ENCODE data around the gene HPS6. TPM values are rescaled to one million over a fixed set of nuclear protein-coding genes. Genes with fewer than 3 reads are reported as not detected.
"Not testable (repeated sequence)": the region's sequence is repeated elsewhere in the genome, so short reads cannot be mapped to it uniquely, and the experiment has no call there.

The HPS6 gene
- total and polyA plus RNA-seq, 12 donors, result 4.5 to 46.0 (median 20.4) TPM

DNA sequence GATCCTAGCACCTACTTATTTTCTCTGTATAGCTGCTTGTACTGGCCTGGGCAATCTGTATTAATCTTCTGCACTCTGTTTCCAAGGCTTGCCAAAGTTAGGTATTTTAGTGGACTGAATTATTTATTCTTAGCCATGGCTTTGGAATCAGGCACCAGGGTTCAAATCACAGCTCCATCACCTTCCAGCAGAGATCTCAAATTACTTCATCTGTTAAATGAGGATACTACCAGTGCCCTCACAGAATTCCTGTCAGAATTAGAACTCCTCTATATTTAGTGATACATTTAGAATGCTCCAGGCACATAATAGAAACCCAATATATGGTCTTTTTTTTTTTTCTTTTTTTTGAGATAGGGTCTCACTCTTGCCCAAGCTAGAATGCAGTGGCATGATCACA, 26.7 kb upstream of the HPS6 start:
- Histone ChIP-seq H3K36me3 (replicated peaks in 1 of 2) (peaks cover 0 to 24% of the 10 kb centered on the region in 2 donors), H3K27ac (no peak overlapping the region), H3K4me1 (replicated peaks in 1 of 2) (peaks cover 0 to 5% of the 10 kb centered on the region in 2 donors), H3K27me3 (no peaks in the 10 kb centered on the region), H3K9me3 (replicated peaks in 1 of 3) (no peaks in the 10 kb centered on the region), H3K4me3 (no peak overlapping the region)
- TF ChIP-seq POLR2A (IDR thresholded peaks at IDR 0.05), result no peak
- no peak for TF ChIP-seq CTCF (IDR thresholded peaks at IDR 0.05)
- DNase-seq, result no peak
- intact Hi-C loops (cut with DNase I), result no loop called here

GRCh38 chr10:102040305-102041050, 24.7 kb upstream of the HPS6 start:
- WGBS, 4 donors, result 46 to 49% (median 48%) methylated on average over 7 of the region's 7 CpGs
- DNase-seq, result no peak
- intact Hi-C loops (cut with DNase I), result no loop called here
- H3K4me3 ChIP-seq, result no peak overlapping the region
- H3K4me1 ChIP-seq (replicated peaks in 1 of 2), result peaks cover 0 to 5% of the 10 kb centered on the region in 2 donors
- no peaks in the 10 kb centered on the region for H3K9me3 ChIP-seq (replicated peaks in 1 of 3)
- H3K27ac ChIP-seq, result no peak overlapping the region
- H3K36me3 ChIP-seq (replicated peaks in 1 of 2), result peaks cover 0 to 17% of the 10 kb centered on the region in 2 donors
- H3K27me3 ChIP-seq, result no peaks in the 10 kb centered on the region
- no peak for TF ChIP-seq POLR2A (IDR thresholded peaks at IDR 0.05)
- no peak for TF ChIP-seq CTCF (IDR thresholded peaks at IDR 0.05)

- TF ChIP-seq CTCF (IDR thresholded peaks at IDR 0.05), result no peak
- TF ChIP-seq POLR2A (IDR thresholded peaks at IDR 0.05), result no peak
- 70 to 77% (median 72%) methylated on average over 3 of the region's 3 CpGs for WGBS, 4 donors
- no peak overlapping the region for H3K4me3 ChIP-seq
- H3K4me1 ChIP-seq (replicated peaks in 1 of 2), result peaks cover 0 to 3% of the 10 kb centered on the region in 2 donors
- H3K36me3 ChIP-seq (replicated peaks in 1 of 2), result no peaks in the 10 kb centered on the region
- no peak overlapping the region for H3K27ac ChIP-seq
- H3K27me3 ChIP-seq, result no peaks in the 10 kb centered on the region
- DNase-seq, result no peak
- no peaks in the 10 kb centered on the region for H3K9me3 ChIP-seq (replicated peaks in 1 of 3)
- intact Hi-C loops (cut with DNase I), result no loop called here
Measured at GRCh38 chr10:102045292-102045691, 19.9 kb upstream of the HPS6 start.

GRCh38 chr10:102046095-102046494, 19.1 kb upstream of the HPS6 start:
- Histone ChIP-seq H3K27ac (no peak overlapping the region), H3K9me3 (replicated peaks in 1 of 3) (no peaks in the 10 kb centered on the region), H3K4me3 (no peak overlapping the region), H3K27me3 (no peaks in the 10 kb centered on the region), H3K4me1 (replicated peaks in 1 of 2) (no peaks in the 10 kb centered on the region), H3K36me3 (replicated peaks in 1 of 2) (no peaks in the 10 kb centered on the region)
- 92 to 100% (median 96%) methylated on average over 2 of the region's 2 CpGs for WGBS, 4 donors
- no peak for DNase-seq
- intact Hi-C loops (cut with DNase I), result no loop called here
- TF ChIP-seq CTCF (IDR thresholded peaks at IDR 0.05), result no peak
- TF ChIP-seq POLR2A (IDR thresholded peaks at IDR 0.05), result no peak

- H3K4me1 ChIP-seq (replicated peaks in 1 of 2), result peaks cover 0 to 33% of the 10 kb centered on the region in 2 donors
- DNase-seq, result peak in 5 of 7 donors; percentile 37 to 65 (median 42)
- H3K9me3 ChIP-seq (replicated peaks in 1 of 3); intact Hi-C loops (cut with DNase I); H3K36me3 ChIP-seq (replicated peaks in 1 of 2); H3K27me3 ChIP-seq: not testable (repeated sequence)
- peak overlapping the region; percentile 91 to 97 (median 96) for H3K27ac ChIP-seq
- peak overlapping the region; percentile 66 to 95 (median 85) for H3K4me3 ChIP-seq
- 65 to 69% (median 67%) methylated on average over 33 to 34 of the region's 34 CpGs for WGBS, 4 donors
Measured at GRCh38 chr10:102054881-102055646, 10.1 kb upstream of the HPS6 start.

Data from adrenal gland (tissue), 12 donors.